H7 (cell line): ENCODE results near the gene LAMTOR4. TPM values are rescaled to one million over a fixed set of nuclear protein-coding genes. Genes with fewer than 3 reads are reported as not detected.

Experiments
- DNase-seq: peaks from one replicate; pipeline ENCODE4 v3.0.0; 2012
- H3K27me3 ChIP-seq: 2 replicates; pipeline ENCODE4 v1.6.0; 2011; ENCODE audit warnings: mild to moderate bottlenecking, low read length; ENCODE audit not compliant: control insufficient read depth, insufficient read depth
- H3K36me3 ChIP-seq: replicated peaks from 2 replicates; pipeline ENCODE4 v1.5.1; 2011; ENCODE audit warnings: low read length; ENCODE audit not compliant: control insufficient read depth, insufficient read depth
- H3K4me3 ChIP-seq: 2 replicates; pipeline ENCODE4 v1.5.1; 2011; ENCODE audit warnings: low read depth, mild to moderate bottlenecking, control low read depth, low read length, moderate library complexity; ENCODE audit not compliant: insufficient read depth
- total RNA-seq: library from RNA; depleted of rRNA; stranded (reverse); fragments of >200 nt; shearing (Covaris generic); gene quantifications from 2 replicates; pipeline ENCODE4 v1.2.3, GENCODE V29; 2014

The LAMTOR4 gene
- total RNA-seq, 1 experiment from 2014 or later = 165 TPM

DNA sequence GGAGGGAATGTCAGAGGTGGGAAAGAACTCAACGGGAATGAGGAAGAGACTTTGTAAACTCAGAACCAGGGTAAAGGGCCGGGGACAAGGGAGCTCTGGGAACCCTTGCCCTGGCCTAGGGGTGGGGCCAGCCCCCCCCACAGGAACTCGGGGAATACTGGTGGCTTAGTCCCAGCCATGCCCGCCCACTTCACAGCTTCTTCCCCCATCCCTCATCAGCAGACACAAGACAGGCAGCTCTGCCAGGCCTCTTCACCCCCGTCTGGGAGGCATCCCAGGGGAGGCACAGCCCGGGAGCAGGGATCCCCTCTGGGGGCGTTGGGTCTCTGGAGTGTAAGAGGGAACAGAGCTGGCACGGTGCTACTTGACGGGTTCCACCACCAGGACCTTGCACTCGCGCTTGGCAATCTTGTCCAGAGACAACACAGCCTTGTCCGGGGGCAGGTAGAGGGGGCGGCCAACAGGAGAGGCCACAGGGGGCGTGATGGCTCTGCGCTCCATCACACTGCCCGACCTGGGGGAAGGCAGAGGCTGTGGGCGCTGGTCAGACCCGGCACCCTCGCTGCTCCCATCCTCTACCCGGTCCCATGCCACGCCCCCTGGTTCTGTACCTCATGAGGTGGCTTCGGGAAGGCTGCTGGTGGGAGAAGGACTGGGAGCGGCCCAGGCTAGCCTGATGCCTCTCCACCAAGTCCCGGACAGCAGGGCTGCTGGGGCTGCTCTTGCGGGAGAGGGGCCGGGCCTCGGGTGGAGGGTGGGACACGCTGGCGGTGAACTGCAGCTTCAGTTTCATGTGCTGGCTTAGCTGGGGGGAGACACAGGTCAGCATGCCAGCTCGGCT lies 6.2 kb downstream of the LAMTOR4 start:
- DNase-seq = peak; percentile 60

DNA sequence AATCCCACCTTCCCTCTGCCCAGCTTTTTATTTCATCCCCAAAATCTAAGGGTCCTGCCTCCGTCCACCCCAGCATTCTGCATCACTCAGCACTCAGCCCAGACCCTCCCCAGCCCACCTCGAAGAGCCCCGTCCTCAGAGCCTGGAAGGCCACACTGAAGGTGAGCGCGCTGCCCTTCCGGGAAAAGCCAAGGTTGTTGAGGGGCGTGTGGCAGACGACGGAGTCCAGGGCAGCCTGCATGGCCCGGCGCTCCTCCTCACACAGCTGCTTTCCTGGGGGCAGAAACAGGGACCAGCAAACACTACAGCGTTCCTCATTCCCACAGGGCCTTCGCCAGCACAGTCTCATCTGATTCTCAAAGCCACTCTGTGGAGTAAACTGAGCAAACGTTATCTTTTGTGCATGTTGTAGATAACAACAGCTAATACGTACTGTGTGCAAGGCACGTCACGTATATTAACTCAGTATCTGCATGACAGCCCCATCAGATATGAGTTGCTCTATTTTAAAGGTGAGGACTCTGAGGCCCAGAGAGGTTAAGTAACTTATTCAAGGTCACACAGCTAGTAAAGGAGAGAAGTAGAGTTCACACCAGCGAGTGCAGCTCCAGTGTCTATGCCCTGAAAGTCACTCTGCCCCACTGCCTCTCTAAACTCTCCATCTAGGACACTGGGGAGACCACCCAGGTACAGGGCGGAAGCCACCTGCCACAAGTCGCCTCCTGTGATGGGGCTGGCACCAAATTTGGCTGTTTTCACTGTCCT lies 7.0 kb downstream of the LAMTOR4 start:
- peak; percentile 31 for DNase-seq
- Histone ChIP-seq H3K36me3 (peaks cover 21% of the 10 kb centered on the region), H3K4me3 (no peak overlapping the region), H3K27me3 (no peaks in the 10 kb centered on the region)

More for the DNA sequence above, 6.2 kb downstream of the LAMTOR4 start:
- Histone ChIP-seq H3K36me3 (peaks cover 22% of the 10 kb centered on the region), H3K27me3 (no peaks in the 10 kb centered on the region), H3K4me3 (no peak overlapping the region)

DNA sequence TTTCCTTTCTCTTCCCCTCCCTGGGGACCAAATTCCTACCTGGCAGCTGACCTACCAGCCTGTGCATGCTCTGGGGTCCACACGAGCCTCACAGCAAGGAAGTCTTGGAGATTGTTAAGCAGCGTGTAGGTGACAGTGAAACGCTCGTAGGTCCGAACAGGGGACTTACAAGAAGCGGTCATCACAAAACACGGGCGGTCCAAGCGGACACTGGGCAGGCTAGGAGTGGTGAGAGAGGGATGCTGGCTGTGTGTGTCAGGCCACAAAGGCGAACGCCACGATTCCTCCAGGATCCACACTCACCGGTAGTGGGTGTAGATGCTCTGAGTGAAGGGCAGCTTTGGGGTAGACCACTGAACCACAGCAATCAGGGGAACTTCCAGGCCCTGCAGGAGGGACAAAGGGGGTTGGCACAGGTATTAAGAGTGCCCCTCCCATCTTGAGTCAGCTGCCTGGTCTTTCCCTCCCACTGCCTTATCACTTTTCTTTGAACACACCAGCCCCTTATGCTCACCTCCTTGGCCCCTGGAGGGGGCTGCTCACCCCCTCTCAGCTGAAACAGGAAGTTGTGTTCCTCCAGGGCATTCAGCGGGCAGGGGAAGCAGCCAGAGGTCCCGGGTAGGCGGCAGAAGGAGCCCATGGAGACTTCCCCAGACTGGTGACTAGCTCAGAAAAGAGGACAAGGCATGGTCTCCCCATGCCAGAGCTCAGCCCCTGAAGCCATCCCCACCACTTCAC lies 7.8 kb downstream of the LAMTOR4 start:
- Histone ChIP-seq H3K36me3 (peaks cover 21% of the 10 kb centered on the region), H3K27me3 (no peaks in the 10 kb centered on the region), H3K4me3 (no peak overlapping the region)
- peak; percentile 49 for DNase-seq

DNA sequence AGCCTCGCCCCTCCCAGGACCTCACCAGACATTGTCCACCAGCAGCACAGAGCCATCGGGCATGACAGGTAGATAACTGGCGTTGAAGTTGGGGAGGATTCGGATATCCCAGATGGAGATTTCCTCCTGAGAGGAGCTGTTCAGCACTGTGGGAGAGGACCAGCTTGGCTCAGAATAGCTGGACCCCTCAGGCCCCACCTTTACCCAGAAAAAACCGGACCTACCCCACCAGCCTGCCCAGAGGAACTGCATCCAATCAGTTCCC lies 8.3 kb downstream of the LAMTOR4 start:
- Histone ChIP-seq H3K4me3 (no peak overlapping the region), H3K36me3 (peaks cover 21% of the 10 kb centered on the region), H3K27me3 (no peaks in the 10 kb centered on the region)
- DNase-seq = no peak

DNA sequence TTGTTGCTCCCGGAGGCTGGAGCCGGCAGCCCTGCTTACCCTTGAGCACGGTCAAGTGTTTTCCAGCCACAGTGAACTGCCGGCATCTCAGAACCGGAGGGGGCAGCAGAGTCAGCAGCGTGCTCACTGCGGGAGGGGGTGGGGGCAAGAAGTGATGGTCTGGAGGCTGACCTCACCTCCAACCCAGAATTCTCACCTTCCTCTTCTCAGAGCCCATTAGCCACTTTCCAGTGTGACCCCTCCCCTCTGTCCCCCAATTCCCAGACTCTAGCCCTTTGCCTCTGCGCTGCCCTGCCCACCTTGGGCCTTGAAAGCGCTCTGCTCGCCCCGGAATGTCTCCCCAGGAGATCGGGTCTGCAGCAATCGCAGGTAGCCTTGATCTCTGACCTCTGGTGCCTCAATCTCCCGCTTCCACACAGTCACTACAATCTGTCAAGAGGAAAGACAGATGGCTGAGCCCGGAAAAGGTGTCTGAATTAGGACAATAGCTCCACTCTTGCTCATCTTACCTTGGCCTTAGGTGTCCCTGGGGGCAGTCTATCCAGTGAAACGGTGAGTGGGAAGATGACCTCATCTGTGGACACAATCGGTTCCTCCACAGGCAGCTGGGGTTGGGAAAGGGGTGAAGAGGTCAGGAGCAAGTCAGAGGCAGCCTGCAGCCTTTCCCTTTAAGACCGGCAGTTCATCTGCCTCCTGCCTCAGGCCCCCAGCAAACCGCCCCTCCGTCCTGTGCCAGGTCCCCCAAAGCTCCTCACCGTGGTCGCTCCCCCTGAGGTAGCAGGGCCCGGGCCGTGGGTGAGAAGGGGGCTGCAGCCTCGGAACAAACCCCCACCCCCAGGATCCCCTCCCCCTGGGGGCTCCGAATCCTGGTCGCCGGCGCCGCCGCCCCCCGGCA lies 8.9 kb downstream of the LAMTOR4 start:
- Histone ChIP-seq H3K4me3 (peak overlapping the region; percentile 83), H3K36me3 (peaks cover 21% of the 10 kb centered on the region), H3K27me3 (no peaks in the 10 kb centered on the region)
- DNase-seq = peak; percentile 81

DNA sequence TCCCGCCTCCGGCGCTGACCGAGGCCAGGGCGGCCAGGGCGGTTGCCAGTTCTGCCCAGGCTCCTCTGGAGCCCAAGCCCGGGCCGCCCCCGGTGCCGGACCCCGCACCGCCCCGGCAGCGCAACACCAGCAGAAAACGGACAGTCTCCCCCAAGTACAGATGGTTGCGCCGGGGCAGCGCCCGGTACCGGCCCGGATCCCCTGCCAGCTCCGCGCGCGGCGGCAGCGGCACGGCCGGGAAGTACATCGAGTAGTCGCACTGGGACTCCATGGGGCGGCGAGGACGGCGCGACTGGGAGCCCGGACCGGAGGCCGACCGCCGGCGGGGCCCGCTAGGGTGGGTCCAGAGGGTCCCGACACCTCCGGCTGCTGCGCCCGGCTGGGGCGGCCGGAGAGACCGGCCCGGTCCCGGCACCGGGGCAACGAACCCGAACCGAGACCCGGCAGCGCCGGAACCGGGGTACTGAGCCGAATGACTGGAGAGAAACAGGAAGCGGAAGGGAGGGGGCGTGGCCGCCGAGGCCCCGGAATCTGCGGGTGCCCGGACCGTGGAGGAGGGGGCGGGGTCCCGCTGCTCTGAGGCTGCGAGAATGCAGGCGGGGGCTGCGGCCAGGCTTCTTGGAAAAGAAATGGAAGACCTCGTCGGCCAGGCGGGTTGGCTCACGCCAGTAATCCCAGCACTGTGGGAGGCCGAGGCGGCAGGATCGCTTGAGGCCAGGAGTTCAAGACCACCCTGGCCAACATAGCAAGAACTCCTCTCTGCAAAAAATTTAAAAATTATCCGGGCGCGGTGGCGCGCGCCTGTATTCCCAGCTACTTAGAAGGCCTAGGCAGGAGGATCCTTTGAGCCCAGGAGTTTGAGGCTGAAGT lies 9.7 kb downstream of the LAMTOR4 start, which contains the start of gene TRAPPC14:
TSS of gene TRAPPC14 (minus strand) at position 495 of the 870 bp plus-strand sequence. CDS start at position 271, 224 bp downstream.
- H3K4me3 ChIP-seq = peak within 1 kb of the TSS; percentile 83
- H3K27me3 ChIP-seq = no peaks in the 10 kb centered on the region
- peaks cover 21% of the 10 kb centered on the region for H3K36me3 ChIP-seq
- DNase-seq = peak; percentile 100

DNA sequence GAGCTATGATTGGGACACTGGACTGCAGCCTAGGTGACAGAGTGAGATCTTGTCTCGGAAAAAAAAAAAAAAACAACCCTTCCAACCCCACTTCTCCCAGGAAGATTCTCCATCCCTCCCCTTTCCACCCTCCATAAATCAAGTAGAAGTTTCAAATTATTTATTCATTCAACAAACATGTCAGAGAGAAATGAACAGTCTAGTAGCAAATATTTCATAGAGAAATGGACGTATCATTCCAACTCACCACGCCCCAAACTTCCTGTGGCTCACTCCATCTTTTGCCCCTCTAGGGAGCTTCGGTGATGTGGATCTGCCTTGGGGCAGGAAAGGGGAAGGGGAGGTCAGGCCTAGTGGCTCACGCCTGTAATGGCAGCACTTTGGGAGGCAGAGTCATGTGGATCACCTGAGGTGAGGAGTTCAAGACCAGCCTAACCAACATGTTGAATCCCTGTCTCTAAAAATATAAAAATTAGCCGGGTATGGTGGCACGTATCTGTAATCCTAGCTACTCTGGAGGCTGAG lies 10.4 kb downstream of the LAMTOR4 start:
- Histone ChIP-seq H3K36me3 (peaks cover 17% of the 10 kb centered on the region), H3K27me3 (no peaks in the 10 kb centered on the region), H3K4me3 (peak overlapping the region; percentile 83)
- no peak for DNase-seq

DNA sequence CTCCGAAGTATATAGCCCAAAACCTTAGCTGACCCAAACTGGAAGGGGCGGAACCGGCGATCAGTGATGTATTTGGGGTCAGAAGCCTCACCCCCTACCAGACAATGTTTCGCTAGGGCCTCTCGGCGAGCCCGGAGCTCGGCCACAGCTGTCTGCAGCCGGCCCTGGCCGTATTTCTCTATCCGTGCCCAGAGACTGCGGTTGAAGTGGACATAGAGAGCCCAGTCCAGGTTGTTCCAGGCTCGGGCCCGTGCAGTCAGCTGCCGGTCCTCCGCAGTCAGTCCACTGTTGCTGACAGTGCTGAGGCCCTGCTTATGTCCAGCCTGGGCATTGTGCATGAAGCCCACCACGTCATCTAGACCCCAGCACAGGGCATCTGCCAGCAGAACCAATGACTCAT lies 11.3 kb downstream of the LAMTOR4 start:
- peak; percentile 29 for DNase-seq
- Histone ChIP-seq H3K4me3 (no peak overlapping the region), H3K27me3 (no peaks in the 10 kb centered on the region), H3K36me3 (peaks cover 15% of the 10 kb centered on the region)

DNA sequence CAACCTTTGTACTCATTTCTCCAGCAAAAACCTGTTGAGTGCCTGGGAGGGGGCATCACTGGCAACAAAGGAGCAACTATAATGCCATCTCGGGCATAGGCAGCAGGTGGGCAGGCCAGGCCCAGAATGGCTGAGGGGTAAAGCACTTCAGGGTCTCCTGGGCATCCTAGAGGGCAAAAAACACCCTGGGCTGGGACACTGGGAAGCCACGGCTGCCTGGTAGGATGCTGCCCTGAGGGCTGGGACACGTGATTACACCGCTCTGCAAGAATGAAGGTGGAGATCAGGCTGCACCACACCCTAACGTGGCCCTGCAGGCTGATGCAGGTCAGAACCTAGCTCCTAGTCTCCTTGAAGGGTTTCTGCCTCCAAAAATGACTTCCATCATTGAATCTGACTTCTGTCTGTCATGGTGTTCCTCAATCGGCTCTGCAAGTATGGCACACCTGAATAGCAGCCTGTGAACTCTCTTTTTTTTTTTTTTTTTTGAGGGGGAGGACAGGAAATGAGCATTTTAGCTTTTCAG lies 14.4 kb downstream of the LAMTOR4 start:
- H3K36me3 ChIP-seq = no peaks in the 10 kb centered on the region; the same call in 1 of the 2 replicates
- peak; percentile 39 for DNase-seq
- H3K27me3 ChIP-seq = peaks cover 20% of the 10 kb centered on the region
- no peak overlapping the region for H3K4me3 ChIP-seq

DNA sequence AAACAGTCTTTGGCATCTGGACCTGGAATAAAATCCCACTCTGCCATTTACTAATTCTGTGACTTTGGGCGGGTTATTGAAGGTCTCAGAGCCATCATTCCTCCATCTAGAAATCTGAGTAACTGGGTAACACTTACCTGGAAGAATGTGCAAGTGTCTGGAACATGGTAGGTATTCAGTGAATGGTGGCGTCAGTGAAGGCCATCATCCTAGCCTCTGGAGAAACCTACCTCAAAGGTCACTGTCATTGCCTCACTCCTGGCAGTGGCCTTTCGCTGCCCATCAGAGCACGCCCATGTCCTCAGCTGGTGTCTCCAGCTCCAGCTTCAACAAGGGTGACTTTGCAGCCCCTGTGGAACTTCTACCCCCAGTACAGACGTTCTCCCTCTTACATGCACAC lies 15.2 kb downstream of the LAMTOR4 start:
- H3K27me3 ChIP-seq = peaks cover 23% of the 10 kb centered on the region
- no peak overlapping the region for H3K4me3 ChIP-seq
- H3K36me3 ChIP-seq = no peaks in the 10 kb centered on the region; the same call in 1 of the 2 replicates
- DNase-seq = no peak

DNA sequence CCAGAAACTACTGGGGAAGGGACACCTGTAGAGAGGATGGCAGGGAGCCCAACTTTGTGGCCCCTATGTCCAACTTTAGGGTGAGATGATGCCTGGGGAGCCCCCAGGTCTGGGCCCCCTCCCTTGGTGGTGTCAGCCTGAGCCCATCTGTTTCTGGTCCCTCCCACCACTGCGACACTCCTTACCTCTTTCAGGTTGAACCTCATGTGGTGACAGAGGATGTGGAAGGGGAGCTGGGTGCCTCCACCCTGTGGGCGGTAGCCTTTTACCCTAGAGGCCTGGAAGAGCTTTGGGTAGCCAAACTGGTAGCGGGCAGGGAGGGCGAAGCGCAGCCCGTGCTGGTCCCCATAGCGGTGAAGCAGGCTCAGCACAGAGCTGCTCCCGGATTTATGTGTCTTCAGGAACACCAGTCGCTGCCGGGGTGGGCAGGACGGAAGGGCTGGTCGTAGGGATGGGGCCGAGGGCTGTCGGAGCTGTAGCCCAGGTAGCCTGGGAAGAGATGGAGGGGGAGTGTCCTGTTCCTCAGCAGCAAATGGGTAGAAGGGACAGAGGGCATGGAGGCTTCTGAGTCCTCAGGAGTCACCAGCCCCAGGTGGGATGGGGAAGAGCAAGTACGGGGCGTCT lies 17.7 kb downstream of the LAMTOR4 start:
- H3K27me3 ChIP-seq = peaks cover 28% of the 10 kb centered on the region
- H3K4me3 ChIP-seq = no peak overlapping the region
- DNase-seq = peak; percentile 59
- H3K36me3 ChIP-seq = no peaks in the 10 kb centered on the region; the same call in 1 of the 2 replicates
